Breast epithelium (tissue), 3 donors: ENCODE results near the gene PHIP.

Experiments used
- POLR2A ChIP-seq: fragments of 450-650 bp; IDR thresholded peaks from one replicate; pipeline ENCODE4 v1.6.1; 2016; ENCODE audit warnings: antibody characterized with exemption, mild to moderate bottlenecking, moderate library complexity
- POLR2AphosphoS5 ChIP-seq, 3 donors: sonication (generic); formaldehyde crosslinking; IDR thresholded peaks; one replicate each; pipeline ENCODE4 v1.6.1; 2017; ENCODE audit warnings: antibody characterized with exemption in 3 of 3
- TF ChIP-seq, protein P1 (sequence below), 3 donors: fragments of 450-650 bp; IDR thresholded peaks; one replicate each; pipeline ENCODE4 v1.5.1; 2016 to 2017; ENCODE audit warnings: antibody characterized with exemption in 3 of 3, mild to moderate bottlenecking in 3 of 3, moderate library complexity in 3 of 3

- TF ChIP-seq, protein P1, sequence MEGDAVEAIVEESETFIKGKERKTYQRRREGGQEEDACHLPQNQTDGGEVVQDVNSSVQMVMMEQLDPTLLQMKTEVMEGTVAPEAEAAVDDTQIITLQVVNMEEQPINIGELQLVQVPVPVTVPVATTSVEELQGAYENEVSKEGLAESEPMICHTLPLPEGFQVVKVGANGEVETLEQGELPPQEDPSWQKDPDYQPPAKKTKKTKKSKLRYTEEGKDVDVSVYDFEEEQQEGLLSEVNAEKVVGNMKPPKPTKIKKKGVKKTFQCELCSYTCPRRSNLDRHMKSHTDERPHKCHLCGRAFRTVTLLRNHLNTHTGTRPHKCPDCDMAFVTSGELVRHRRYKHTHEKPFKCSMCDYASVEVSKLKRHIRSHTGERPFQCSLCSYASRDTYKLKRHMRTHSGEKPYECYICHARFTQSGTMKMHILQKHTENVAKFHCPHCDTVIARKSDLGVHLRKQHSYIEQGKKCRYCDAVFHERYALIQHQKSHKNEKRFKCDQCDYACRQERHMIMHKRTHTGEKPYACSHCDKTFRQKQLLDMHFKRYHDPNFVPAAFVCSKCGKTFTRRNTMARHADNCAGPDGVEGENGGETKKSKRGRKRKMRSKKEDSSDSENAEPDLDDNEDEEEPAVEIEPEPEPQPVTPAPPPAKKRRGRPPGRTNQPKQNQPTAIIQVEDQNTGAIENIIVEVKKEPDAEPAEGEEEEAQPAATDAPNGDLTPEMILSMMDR (IDR thresholded peaks at IDR 0.05), result no peak
- TF ChIP-seq POLR2A (no peak), POLR2AphosphoS5 (IDR thresholded peaks at IDR 0.05) (no peak)
Observed at GRCh38 chr6:78986161-78986560, 91.9 kb downstream of the PHIP start.
